NB4 (cell line): Measurements from ENCODE around the gene LHX1.

Experiments used
- DNase-seq: peaks from one replicate; pipeline ENCODE4 v3.0.0; 2010; ENCODE audit warnings: low read depth
- H3K4me3 ChIP-seq: one replicate; pipeline ENCODE4 v1.5.1; 2011; ENCODE audit warnings: mild to moderate bottlenecking, low read depth, low read length, moderate library complexity
- MAX ChIP-seq: IDR thresholded peaks from 2 replicates; pipeline ENCODE4 v1.6.1; 2011; ENCODE audit warnings: low read depth, low read length
- MYC ChIP-seq: IDR thresholded peaks from 2 replicates; pipeline ENCODE4 v1.6.1; 2011; ENCODE audit warnings: low read depth, low read length
- POLR2A ChIP-seq: IDR thresholded peaks from 2 replicates; pipeline ENCODE4 v1.6.1; 2011; ENCODE audit warnings: mild to moderate bottlenecking; ENCODE audit not compliant: insufficient read length; ENCODE audit errors: extremely low read depth
- TF ChIP-seq, protein P1 (sequence below): IDR thresholded peaks from one replicate; pipeline ENCODE4 v1.5.1; 2012; ENCODE audit warnings: low read depth, low read length

Gene LHX1

GRCh38 chr17:36942019-36942599, 4.8 kb downstream of the LHX1 start:
- TF ChIP-seq MAX (no peak), POLR2A (no peak), MYC (no peak)
- TF ChIP-seq, protein P1, sequence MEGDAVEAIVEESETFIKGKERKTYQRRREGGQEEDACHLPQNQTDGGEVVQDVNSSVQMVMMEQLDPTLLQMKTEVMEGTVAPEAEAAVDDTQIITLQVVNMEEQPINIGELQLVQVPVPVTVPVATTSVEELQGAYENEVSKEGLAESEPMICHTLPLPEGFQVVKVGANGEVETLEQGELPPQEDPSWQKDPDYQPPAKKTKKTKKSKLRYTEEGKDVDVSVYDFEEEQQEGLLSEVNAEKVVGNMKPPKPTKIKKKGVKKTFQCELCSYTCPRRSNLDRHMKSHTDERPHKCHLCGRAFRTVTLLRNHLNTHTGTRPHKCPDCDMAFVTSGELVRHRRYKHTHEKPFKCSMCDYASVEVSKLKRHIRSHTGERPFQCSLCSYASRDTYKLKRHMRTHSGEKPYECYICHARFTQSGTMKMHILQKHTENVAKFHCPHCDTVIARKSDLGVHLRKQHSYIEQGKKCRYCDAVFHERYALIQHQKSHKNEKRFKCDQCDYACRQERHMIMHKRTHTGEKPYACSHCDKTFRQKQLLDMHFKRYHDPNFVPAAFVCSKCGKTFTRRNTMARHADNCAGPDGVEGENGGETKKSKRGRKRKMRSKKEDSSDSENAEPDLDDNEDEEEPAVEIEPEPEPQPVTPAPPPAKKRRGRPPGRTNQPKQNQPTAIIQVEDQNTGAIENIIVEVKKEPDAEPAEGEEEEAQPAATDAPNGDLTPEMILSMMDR = no peak
- DNase-seq = no peak
- H3K4me3 ChIP-seq = no peak overlapping the region

GRCh38 chr17:36942631-36943125, 5.4 kb downstream of the LHX1 start:
- TF ChIP-seq MYC = no peak
- H3K4me3 ChIP-seq = no peak overlapping the region
- DNase-seq = no peak

- no peak for DNase-seq
- TF ChIP-seq POLR2A = no peak
- TF ChIP-seq MYC = no peak
- no peak overlapping the region for H3K4me3 ChIP-seq
These were observed 6.2 kb downstream of the LHX1 start for GRCh38 chr17:36943250-36944191.

DNA sequence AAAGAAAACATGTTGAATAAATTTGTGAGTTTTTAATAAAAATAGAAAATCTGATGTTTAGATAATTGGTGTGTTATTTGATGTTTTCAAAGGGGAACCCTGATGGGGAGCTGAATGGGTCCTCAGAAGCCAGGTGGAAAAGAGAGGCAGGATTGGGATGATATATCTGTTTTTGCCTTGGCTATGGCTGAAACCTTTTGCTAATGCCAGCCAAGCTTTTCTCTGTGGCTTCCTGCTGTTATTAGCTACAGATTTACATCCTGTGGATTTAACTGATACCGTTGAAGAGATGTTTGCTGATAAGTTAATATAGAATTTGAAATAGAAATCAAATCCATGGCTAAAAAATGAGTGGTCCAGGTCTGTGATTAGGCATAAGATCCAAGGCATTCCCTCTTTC, 7.3 kb downstream of the LHX1 start:
- no peak for DNase-seq
- no peak overlapping the region for H3K4me3 ChIP-seq
- TF ChIP-seq, protein P1 = no peak
- TF ChIP-seq MYC (no peak), MAX (no peak), POLR2A (no peak)

DNA sequence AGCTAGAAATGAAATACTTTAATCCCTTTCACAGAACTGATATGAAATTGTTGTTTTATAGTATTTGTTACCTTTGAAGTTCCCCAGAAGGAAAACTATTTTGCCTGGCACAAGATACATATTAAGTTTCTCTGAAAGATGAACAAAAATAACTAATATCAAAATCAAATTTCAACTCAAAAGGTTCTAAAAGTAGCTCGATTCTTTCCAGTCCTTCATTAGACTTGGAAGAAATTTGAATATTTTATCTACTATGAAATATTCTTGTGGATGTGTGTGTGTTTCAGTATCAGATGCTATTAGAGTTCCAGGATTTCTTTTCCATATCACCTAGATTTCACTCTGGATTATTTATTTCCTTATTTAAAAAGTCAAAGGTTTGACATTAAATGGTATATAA, 7.9 kb downstream of the LHX1 start:
- no peak for TF ChIP-seq MYC
- no peak for DNase-seq
- H3K4me3 ChIP-seq = no peak overlapping the region

- no peak for DNase-seq
- H3K4me3 ChIP-seq = no peak overlapping the region
- TF ChIP-seq MAX = no peak
- TF ChIP-seq MYC = no peak
- TF ChIP-seq, protein P1 = no peak
- no peak for TF ChIP-seq POLR2A
These were observed 8.9 kb downstream of the LHX1 start for GRCh38 chr17:36945959-36946725.

DNA sequence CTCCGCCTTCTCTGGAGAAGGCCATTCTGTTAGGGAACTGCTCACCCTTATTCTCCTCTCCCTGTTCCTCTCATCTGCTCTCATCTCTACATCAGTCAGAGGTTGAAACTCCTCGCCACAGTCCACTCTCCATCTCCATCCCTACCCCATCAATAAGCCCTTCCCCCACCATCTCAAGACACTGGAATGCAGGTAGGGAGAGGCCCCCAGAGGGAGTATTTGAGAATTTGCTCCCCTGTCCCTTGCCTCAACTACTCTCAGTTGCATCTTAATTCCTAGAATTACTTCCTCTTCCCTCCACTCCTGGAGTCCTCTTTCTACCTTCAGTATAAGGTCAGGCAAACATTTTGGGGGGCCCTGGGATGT, 9.4 kb downstream of the LHX1 start:
- H3K4me3 ChIP-seq = no peak overlapping the region
- TF ChIP-seq MAX = no peak
- TF ChIP-seq MYC = no peak
- TF ChIP-seq, protein P1 = no peak
- TF ChIP-seq POLR2A = no peak
- no peak for DNase-seq
